ENCODE results near the gene ZDHHC14.

ZDHHC14 gene

DNA sequence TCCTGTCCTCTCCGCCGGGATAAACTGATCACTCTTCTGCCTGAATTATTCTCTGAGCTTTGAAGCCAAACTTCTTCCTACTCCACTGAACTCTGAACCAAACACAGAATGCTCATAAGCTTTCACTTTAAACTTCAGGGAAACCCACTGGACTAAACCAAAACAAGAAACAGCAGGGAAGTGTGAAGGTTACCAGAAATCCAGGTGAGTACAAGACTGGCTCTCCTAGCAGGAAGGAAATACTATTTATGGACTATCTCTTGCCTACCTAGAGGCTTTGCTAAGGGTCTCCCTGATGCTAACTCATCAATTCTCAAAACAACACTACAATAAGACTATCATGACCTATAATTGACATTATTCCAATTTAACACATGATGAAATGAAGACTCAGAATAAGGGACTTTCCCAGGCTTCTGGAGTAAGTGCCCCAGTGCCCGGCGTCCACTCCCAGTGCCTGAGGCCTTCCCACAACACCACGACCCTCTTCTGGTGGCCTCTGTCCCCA lies 145.0 kb downstream of the ZDHHC14 start:
- TF ChIP-seq, protein P1, sequence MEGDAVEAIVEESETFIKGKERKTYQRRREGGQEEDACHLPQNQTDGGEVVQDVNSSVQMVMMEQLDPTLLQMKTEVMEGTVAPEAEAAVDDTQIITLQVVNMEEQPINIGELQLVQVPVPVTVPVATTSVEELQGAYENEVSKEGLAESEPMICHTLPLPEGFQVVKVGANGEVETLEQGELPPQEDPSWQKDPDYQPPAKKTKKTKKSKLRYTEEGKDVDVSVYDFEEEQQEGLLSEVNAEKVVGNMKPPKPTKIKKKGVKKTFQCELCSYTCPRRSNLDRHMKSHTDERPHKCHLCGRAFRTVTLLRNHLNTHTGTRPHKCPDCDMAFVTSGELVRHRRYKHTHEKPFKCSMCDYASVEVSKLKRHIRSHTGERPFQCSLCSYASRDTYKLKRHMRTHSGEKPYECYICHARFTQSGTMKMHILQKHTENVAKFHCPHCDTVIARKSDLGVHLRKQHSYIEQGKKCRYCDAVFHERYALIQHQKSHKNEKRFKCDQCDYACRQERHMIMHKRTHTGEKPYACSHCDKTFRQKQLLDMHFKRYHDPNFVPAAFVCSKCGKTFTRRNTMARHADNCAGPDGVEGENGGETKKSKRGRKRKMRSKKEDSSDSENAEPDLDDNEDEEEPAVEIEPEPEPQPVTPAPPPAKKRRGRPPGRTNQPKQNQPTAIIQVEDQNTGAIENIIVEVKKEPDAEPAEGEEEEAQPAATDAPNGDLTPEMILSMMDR (IDR thresholded peaks at IDR 0.05; ENCODE audit: control insufficient read depth, extremely low read depth, insufficient read depth) = no peak
- no peak overlapping the region for H3K4me3 ChIP-seq (ENCODE audit: low read depth, low read length)
- no peak for DNase-seq (ENCODE audit: low read depth)

DNA sequence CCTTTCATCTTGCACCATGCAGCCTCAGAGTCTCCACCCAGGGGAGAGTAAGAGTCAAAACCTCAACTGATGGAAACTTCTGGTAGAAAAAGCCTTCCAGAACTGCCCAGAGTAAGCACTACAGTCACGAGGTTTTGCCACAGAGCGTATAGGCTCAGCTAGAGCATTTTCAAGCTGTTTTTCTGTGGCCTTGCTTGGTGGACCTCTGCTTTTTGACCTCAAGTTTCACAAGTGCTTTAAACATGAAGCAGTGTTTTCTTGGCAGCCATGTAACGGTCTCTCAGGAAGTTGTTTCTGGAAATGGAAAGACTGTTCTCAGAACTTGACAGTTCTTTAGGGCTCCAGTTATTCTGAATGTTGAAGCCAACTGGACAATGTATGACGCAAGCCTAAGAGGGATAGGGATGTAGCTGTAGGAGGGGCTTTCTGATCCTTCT lies 146.5 kb downstream of the ZDHHC14 start:
- TF ChIP-seq, protein P1 (IDR thresholded peaks at IDR 0.05; ENCODE audit: control insufficient read depth, extremely low read depth, insufficient read depth) = no peak

DNA sequence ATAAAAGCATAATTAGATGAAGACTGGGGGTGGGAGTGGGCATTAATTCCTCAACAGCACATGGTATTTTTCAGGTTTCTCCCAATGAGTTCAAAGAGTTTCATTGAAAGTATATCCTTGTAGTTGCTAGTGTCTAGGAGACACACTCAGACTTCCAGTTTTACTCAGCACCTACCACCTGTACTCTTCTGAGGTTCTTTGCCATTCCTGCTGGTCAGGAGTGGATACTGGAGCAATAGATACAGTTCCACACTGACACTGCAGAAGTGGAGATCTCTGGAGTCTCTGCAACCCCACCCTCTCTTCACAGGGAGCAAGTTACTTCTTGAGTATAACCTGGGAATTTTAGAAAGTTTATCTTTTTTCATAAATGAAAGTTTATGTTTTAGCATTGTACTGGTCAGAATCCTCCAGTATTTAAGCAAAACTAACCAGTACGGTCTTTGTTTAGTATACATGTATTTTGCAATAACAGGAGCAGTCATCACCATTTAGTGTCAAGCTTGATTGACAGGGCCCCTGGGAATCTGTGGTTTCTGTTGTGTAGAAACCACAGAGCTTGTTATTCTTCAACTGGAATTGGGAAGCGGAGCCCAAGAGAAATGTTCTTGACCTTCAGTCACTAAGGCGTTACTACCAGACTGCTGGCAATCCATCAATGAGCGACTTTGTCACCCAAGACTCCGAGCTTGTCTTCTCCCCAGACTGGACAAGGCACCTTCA lies 148.1 kb downstream of the ZDHHC14 start:
- TF ChIP-seq, protein P1 (IDR thresholded peaks at IDR 0.05; ENCODE audit: control insufficient read depth, extremely low read depth, insufficient read depth) = no peak
- DNase-seq (ENCODE audit: low read depth) = peak; percentile 45
- no peak overlapping the region for H3K4me3 ChIP-seq (ENCODE audit: low read depth, low read length)

More for the DNA sequence above, 146.5 kb downstream of the ZDHHC14 start:
- DNase-seq (ENCODE audit: low read depth) = no peak
- no peak overlapping the region for H3K4me3 ChIP-seq (ENCODE audit: low read depth, low read length)

DNA sequence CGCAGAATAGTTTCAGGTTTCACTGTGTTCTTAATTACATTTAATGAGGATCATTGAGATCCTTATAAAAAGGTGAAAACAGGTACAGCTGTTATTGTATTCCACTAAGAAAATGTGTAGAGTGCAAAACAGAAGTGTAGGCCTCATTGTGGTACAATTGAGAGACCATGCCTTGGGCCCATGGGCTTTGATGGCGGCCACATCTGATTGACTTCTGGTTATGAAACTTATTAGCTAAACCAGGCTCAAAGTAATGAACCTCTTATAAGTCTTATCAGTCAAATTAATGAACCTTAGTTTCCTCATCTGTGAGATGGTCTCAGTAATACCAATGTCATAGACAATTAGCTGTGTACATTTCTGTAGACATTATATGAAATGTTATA lies 148.7 kb downstream of the ZDHHC14 start:
- no peak for DNase-seq (ENCODE audit: low read depth)
- H3K4me3 ChIP-seq (ENCODE audit: low read depth, low read length) = no peak overlapping the region
- TF ChIP-seq, protein P1 (IDR thresholded peaks at IDR 0.05; ENCODE audit: control insufficient read depth, extremely low read depth, insufficient read depth) = no peak

DNA sequence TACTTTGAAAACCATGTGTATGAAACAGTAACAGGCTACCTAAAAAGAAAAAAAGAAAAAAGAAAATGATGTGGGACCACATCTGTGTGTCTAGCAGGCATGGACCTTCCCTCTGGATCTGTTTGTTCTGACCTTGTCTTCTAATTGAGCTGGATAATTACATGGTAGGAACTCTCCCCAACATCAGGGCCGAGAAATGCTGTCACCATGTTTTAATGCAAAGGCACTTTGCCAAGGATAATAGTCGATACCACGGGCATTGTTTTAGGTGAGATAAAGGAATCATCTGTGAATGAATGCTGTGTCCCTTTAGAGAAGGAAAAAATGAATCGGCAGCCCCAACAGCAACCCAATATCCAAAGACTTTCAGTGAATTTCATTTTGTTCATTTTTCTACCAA lies 149.1 kb downstream of the ZDHHC14 start:
- no peak for DNase-seq (ENCODE audit: low read depth)
- H3K4me3 ChIP-seq (ENCODE audit: low read depth, low read length) = no peak overlapping the region
- TF ChIP-seq, protein P1 (IDR thresholded peaks at IDR 0.05; ENCODE audit: control insufficient read depth, extremely low read depth, insufficient read depth) = no peak

DNA sequence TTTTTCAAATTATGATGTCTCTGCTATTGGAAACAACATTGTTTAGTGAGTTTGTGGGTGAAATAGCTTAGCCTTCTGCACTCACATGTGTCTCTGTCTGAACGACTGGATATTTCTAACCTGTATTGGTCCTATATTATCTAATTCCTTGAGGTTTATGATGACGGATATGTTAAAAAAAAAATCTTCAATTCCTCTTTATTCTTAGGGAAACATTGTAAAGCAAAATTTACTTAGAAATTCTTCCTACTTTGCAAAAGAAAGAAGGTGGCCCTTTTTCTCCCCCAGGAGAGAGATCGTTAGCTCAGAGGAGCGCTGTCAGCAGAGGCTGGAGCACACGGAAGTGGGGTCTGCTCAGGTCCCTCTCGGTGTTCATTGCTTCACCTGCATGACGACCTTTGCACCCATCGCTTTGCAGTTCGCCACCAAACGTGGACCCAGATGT lies 149.8 kb downstream of the ZDHHC14 start:
- TF ChIP-seq, protein P1 (IDR thresholded peaks at IDR 0.05; ENCODE audit: control insufficient read depth, extremely low read depth, insufficient read depth) = no peak
- DNase-seq (ENCODE audit: low read depth) = no peak
- no peak overlapping the region for H3K4me3 ChIP-seq (ENCODE audit: low read depth, low read length)
